ENCODE results near the gene MPL. TPM values are rescaled to one million over a fixed set of nuclear protein-coding genes. Genes with fewer than 3 reads are reported as not detected.

Gene MPL
- total and polyA plus RNA-seq, 2 experiments from 2014 or later = not detected

DNA sequence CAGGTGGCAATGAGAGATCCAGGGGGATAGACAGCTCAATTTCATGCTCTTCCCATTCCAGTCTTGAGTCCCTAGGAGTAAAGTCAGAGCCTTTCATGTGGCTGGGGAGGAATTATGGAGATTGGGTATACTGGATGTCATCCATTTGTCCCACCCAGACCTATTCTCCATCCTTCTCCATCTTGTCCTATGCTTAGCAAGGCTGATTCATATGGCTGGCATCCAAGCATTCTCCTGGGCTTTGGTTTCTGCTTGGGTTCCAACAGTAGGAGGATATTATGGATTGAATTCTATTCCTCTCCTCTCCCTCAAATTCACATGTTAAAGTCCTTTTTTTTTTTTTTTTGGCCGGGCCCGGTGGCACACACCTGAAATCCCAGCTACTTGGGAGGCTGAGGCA lies 17.3 kb downstream of the MPL start:
- Histone ChIP-seq H3K4me1 (ENCODE audit: insufficient read depth) (peaks cover 10% of the 10 kb centered on the region), H3K9ac (no peak overlapping the region), H4K20me1 (ENCODE audit: insufficient read depth) (no peaks in the 10 kb centered on the region), H3K4me2 (ENCODE audit: unreplicated experiment) (no peak overlapping the region), H3F3A (ENCODE audit: insufficient read depth) (peaks cover 14% of the 10 kb centered on the region), H2AFZ (no peak overlapping the region), H3K9me3 (ENCODE audit: low read depth) (no peaks in the 10 kb centered on the region), H3K79me2 (ENCODE audit: insufficient read depth) (peaks cover 10% of the 10 kb centered on the region; the same call in 1 of the 2 replicates), H3K4me3 (no peak overlapping the region), H3K27ac (no peak overlapping the region), H3K9me2 (ENCODE audit: insufficient read depth) (no peaks in the 10 kb centered on the region), H3K27me3 (replicated peaks; ENCODE audit: insufficient read depth) (no peaks in the 10 kb centered on the region), H3K36me3 (ENCODE audit: low read depth) (no peaks in the 10 kb centered on the region)
- peak; percentile 20 for DNase-seq
- 92 to 97% methylated on average over 2 of the region's 2 CpGs for WGBS, 2 experiments (ENCODE audit: low coverage in 1 of 2, low lambda C conversion rate in 2 of 2, missing lambda C conversion rate in 2 of 2)
- TF ChIP-seq EZH2 (IDR thresholded peaks at IDR 0.05; ENCODE audit: insufficient read depth, poor library complexity, severe bottlenecking) = no peak
- TF ChIP-seq EZH2phosphoT487 (IDR thresholded peaks at IDR 0.05; ENCODE audit: insufficient read depth, low read depth) = no peak
- in situ Hi-C loops (cut with MboI) = no loop called here

DNA sequence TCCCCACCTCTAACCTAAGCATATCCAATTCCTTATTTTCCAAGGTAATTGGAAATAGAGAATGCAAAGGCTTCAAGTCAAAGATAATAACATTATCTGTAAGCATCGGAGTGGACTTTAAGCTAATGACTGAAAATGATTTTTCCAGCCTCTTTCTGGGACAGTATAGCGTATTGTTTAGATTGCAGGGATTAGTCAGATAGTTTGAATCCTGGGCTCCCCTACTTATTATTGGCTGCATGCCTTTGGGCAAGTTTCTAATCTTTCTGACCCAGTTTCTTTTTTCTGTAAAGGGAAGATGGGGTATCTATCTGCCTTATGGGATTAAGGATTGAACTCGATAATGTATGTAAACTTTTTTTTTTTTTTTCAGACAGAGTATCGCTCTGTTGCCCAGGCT lies 19.6 kb downstream of the MPL start:
- in situ Hi-C loops (cut with MboI) = no loop called here
- no peak for TF ChIP-seq EZH2phosphoT487 (IDR thresholded peaks at IDR 0.05; ENCODE audit: insufficient read depth, low read depth)
- no peak for TF ChIP-seq EZH2 (IDR thresholded peaks at IDR 0.05; ENCODE audit: insufficient read depth, poor library complexity, severe bottlenecking)
- H3K79me2 ChIP-seq (ENCODE audit: insufficient read depth) = peaks cover 33% of the 10 kb centered on the region
- no peak overlapping the region for H3K9ac ChIP-seq
- H3F3A ChIP-seq (ENCODE audit: insufficient read depth) = peaks cover 34% of the 10 kb centered on the region
- H3K4me2 ChIP-seq (ENCODE audit: unreplicated experiment) = no peak overlapping the region
- H3K9me3 ChIP-seq (ENCODE audit: low read depth) = no peaks in the 10 kb centered on the region
- H3K4me3 ChIP-seq = no peak overlapping the region
- no peak for DNase-seq
- H3K27me3 ChIP-seq (replicated peaks; ENCODE audit: insufficient read depth) = no peaks in the 10 kb centered on the region
- H3K4me1 ChIP-seq (ENCODE audit: insufficient read depth) = peaks cover 12% of the 10 kb centered on the region
- H3K27ac ChIP-seq = no peak overlapping the region
- 97 to 100% methylated on average over 4 of the region's 4 CpGs for WGBS, 2 experiments (ENCODE audit: low coverage in 1 of 2, low lambda C conversion rate in 2 of 2, missing lambda C conversion rate in 2 of 2)
- peaks cover 6% of the 10 kb centered on the region; the same call in 1 of the 2 replicates for H3K36me3 ChIP-seq (ENCODE audit: low read depth)
- H3K9me2 ChIP-seq (ENCODE audit: insufficient read depth) = no peaks in the 10 kb centered on the region
- H2AFZ ChIP-seq = no peak overlapping the region
- no peaks in the 10 kb centered on the region for H4K20me1 ChIP-seq (ENCODE audit: insufficient read depth)

DNA sequence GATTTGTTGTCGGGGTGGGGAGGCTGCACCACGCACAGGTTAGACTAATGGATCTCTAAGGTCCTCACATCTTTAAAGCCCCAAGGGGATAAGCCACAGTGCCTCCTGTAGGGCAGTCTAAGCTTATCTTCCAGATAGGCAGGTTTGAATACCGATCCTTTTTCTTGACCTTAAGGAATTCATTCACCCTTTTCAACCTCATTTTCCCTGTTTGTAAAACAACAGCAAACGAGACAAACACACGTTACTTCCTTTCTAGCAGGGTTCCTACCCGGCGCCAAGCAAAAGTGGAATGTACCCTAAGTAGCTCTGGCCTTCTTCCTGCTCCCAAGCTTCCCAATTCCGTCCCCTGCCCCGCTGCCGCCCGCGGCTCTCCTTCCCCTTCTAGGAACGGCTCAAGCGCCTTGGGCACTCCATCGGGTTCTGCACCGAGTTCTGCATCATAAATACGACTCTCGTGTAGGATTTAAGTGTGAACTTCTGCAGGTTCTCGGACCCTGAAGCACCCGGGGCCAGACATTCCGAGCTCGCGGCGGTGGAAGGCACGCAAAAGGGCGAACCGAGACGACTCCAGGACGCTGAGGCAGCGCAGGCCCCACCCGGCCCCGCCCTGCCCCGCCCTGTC lies 20.6 kb downstream of the MPL start:
- 0 to 1% methylated on average over 22 to 29 of the region's 33 CpGs for WGBS, 2 experiments (ENCODE audit: low coverage in 1 of 2, low lambda C conversion rate in 2 of 2, missing lambda C conversion rate in 2 of 2)

DNA sequence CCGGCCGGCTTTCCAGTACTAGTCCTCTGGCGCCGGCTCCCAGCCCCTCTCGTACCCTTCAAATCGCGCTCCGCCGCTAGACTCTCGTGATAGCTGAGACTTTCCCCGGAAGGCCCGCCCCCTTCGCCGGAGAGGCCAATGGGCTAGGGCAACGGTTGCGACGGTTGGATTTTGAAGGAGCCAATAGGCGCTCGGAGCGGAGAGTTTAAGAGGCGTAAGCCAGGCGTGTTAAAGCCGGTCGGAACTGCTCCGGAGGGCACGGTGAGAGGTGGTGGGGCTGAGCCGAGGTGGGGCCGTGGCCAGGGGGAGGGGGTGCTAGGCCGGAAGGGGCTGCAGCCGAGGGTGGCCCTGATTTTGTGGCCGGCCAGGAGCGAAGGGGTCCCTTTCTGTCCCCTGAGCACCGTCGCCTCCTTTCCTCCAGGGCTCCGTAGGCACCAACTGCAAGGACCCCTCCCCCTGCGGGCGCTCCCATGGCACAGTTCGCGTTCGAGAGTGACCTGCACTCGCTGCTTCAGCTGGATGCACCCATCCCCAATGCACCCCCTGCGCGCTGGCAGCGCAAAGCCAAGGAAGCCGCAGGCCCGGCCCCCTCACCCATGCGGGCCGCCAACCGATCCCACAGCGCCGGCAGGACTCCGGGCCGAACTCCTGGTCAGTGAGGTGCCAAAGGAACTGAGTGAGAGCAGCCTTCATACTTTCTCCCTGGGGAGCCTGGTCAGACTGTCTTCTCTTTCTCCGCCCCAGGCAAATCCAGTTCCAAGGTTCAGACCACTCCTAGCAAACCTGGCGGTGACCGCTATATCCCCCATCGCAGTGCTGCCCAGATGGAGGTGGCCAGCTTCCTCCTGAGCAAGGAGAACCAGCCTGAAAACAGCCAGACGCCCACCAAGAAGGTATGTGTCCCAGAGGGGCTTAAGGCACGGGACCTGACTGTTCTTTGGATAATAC lies 21.4 kb downstream of the MPL start, which contains the start of gene CDC20:
Gene CDC20, plus strand, starts transcription at position 236 of the 948 bp plus-strand sequence. Its CDS starts 235 bp downstream, at position 471.
- 1 to 3% methylated on average over 52 to 57 of the region's 59 CpGs for WGBS, 2 experiments (ENCODE audit: low coverage in 1 of 2, low lambda C conversion rate in 2 of 2, missing lambda C conversion rate in 2 of 2)
- peaks cover 12% of the 10 kb centered on the region; the same call in 1 of the 2 replicates for H3K36me3 ChIP-seq (ENCODE audit: low read depth)

More for the DNA sequence above, 20.6 kb downstream of the MPL start:
- Histone ChIP-seq H3K9me3 (ENCODE audit: low read depth) (no peaks in the 10 kb centered on the region), H3K4me1 (ENCODE audit: insufficient read depth) (peaks cover 12% of the 10 kb centered on the region), H3K9ac (peak overlapping the region; percentile 95), H3F3A (ENCODE audit: insufficient read depth) (peaks cover 42% of the 10 kb centered on the region), H3K27me3 (replicated peaks; ENCODE audit: insufficient read depth) (no peaks in the 10 kb centered on the region), H3K36me3 (ENCODE audit: low read depth) (peaks cover 12% of the 10 kb centered on the region; the same call in 1 of the 2 replicates), H3K4me2 (ENCODE audit: unreplicated experiment) (peak overlapping the region; percentile 92), H4K20me1 (ENCODE audit: insufficient read depth) (no peaks in the 10 kb centered on the region), H3K9me2 (ENCODE audit: insufficient read depth) (no peaks in the 10 kb centered on the region), H3K79me2 (ENCODE audit: insufficient read depth) (peaks cover 42% of the 10 kb centered on the region), H3K4me3 (peak overlapping the region; percentile 97), H3K27ac (peak overlapping the region; percentile 92), H2AFZ (peak overlapping the region; percentile 100)
- in situ Hi-C loops (cut with MboI) = no loop called here
- DNase-seq = peak; percentile 58
- TF ChIP-seq EZH2phosphoT487 (IDR thresholded peaks at IDR 0.05; ENCODE audit: insufficient read depth, low read depth) = no peak
- TF ChIP-seq EZH2 (IDR thresholded peaks at IDR 0.05; ENCODE audit: insufficient read depth, poor library complexity, severe bottlenecking) = no peak

More for the DNA sequence above, 21.4 kb downstream of the MPL start, which contains the start of gene CDC20:
- Histone ChIP-seq H3K4me2 (ENCODE audit: unreplicated experiment) (peak within 1 kb of the TSS; percentile 92), H3K27ac (peak within 1 kb of the TSS; percentile 92), H3K27me3 (replicated peaks; ENCODE audit: insufficient read depth) (no peaks in the 10 kb centered on the region), H2AFZ (peak within 1 kb of the TSS; percentile 100), H3K9ac (peak within 1 kb of the TSS; percentile 95), H3K4me3 (peak within 1 kb of the TSS; percentile 97), H3K4me1 (ENCODE audit: insufficient read depth) (peaks cover 12% of the 10 kb centered on the region), H3K79me2 (ENCODE audit: insufficient read depth) (peaks cover 50% of the 10 kb centered on the region), H3F3A (ENCODE audit: insufficient read depth) (peaks cover 48% of the 10 kb centered on the region), H3K9me3 (ENCODE audit: low read depth) (no peaks in the 10 kb centered on the region), H4K20me1 (ENCODE audit: insufficient read depth) (no peaks in the 10 kb centered on the region), H3K9me2 (ENCODE audit: insufficient read depth) (no peaks in the 10 kb centered on the region)
- TF ChIP-seq EZH2phosphoT487 (IDR thresholded peaks at IDR 0.05; ENCODE audit: insufficient read depth, low read depth) = no peak
- TF ChIP-seq EZH2 (IDR thresholded peaks at IDR 0.05; ENCODE audit: insufficient read depth, poor library complexity, severe bottlenecking) = no peak
- in situ Hi-C loops (cut with MboI) = no loop called here
- peak; percentile 100 for DNase-seq

All from GM23248 (cell line).